ENCODE measurements around the gene CYRIA.

The CYRIA gene

GRCh38 chr2:16625201-16625729, 40.4 kb downstream of the CYRIA start:
- DNase-seq (ENCODE audit: low read depth), result no peak
- no peak overlapping the region for H3K4me3 ChIP-seq (ENCODE audit: low read length)
- TF ChIP-seq CTCF (conservative IDR thresholded peaks at IDR 0.05; ENCODE audit: low read depth, low read length), result no peak

GRCh38 chr2:16624436-16624780, 41.2 kb downstream of the CYRIA start:
- no peak overlapping the region for H3K4me3 ChIP-seq (ENCODE audit: low read length)
- no peak for DNase-seq (ENCODE audit: low read depth)
- no peak for TF ChIP-seq CTCF (conservative IDR thresholded peaks at IDR 0.05; ENCODE audit: low read depth, low read length)

GRCh38 chr2:16623564-16624435, 41.8 kb downstream of the CYRIA start:
- H3K4me3 ChIP-seq (ENCODE audit: low read length), result no peak overlapping the region
- TF ChIP-seq CTCF (conservative IDR thresholded peaks at IDR 0.05; ENCODE audit: low read depth, low read length), result no peak
- no peak for DNase-seq (ENCODE audit: low read depth)

- no peak for TF ChIP-seq CTCF (conservative IDR thresholded peaks at IDR 0.05; ENCODE audit: low read depth, low read length)
- DNase-seq (ENCODE audit: low read depth), result peak; percentile 91
These were observed 42.6 kb downstream of the CYRIA start for GRCh38 chr2:16623031-16623430.

GRCh38 chr2:16622399-16622968, 43.1 kb downstream of the CYRIA start:
- no peak overlapping the region for H3K4me3 ChIP-seq (ENCODE audit: low read length)
- no peak for TF ChIP-seq CTCF (conservative IDR thresholded peaks at IDR 0.05; ENCODE audit: low read depth, low read length)
- DNase-seq (ENCODE audit: low read depth), result no peak

More at GRCh38 chr2:16623031-16623430, 42.6 kb downstream of the CYRIA start:
- H3K4me3 ChIP-seq (ENCODE audit: low read length), result no peak overlapping the region

- TF ChIP-seq CTCF (conservative IDR thresholded peaks at IDR 0.05; ENCODE audit: low read depth, low read length), result no peak
- DNase-seq (ENCODE audit: low read depth), result no peak
- H3K4me3 ChIP-seq (ENCODE audit: low read length), result no peak overlapping the region
These were observed 44.3 kb downstream of the CYRIA start for GRCh38 chr2:16621316-16621715.

Data from retinal pigment epithelial cell (primary cell).